K562 (cell line): ENCODE data around the gene STAT6. TPM values are rescaled to one million over a fixed set of nuclear protein-coding genes. Genes with fewer than 3 reads are reported as not detected.

Experiments
- KDM5B ChIP-seq: fragments of 200-600 bp; sonication (generic); IDR thresholded peaks from 2 replicates; pipeline ENCODE4 v1.6.1; 2012; ENCODE audit warnings: low read depth, mild to moderate bottlenecking, moderate library complexity, low read length, control low read depth, inconsistent platforms; ENCODE audit not compliant: insufficient replicate concordance
- MAFG ChIP-seq: fragments of 450-650 bp; conservative IDR thresholded peaks from 2 replicates; pipeline ENCODE4 v1.6.1; 2016; ENCODE audit warnings: missing genetic modification characterization, missing compliant biosample characterization
- NR2C2 ChIP-seq, 2 experiments: fragments of 200-800 bp in 1 of 2; sonication (Bioruptor generic) in 1 of 2; sonication (generic) in 1 of 2; formaldehyde crosslinking in 1 of 2; IDR thresholded peaks; 2 replicates each; pipeline versions ENCODE4 v1.6.1 to v1.8.0; 2016 to 2022; ENCODE audit warnings: mild to moderate bottlenecking in 1 of 2, missing compliant biosample characterization in 1 of 2, missing genetic modification characterization in 1 of 2, missing genetic modification reagents in 1 of 2
- PRDM10 ChIP-seq: fragments of 450-650 bp; IDR thresholded peaks from 2 replicates; pipeline ENCODE4 v1.6.1; 2018; ENCODE audit not compliant: partially characterized antibody
- polyA plus RNA-seq, 8 experiments: library from polyadenylated mRNA; depleted of rRNA in 4 of 8; stranded (reverse) in 5 of 8; unstranded in 3 of 8; fragments of >200 nt; fragmentation: Nextera tagmentation in 2 of 8; fragmentation: Illumina TruSeq in 1 of 8; extraction: Ambion mirVana in 2 of 8; extraction: Trizol in 1 of 8; gene quantifications; 2 replicates each; pipeline versions ENCODE4 v1.2.1 to v1.2.3, GENCODE V29; 2011 to 2014; ENCODE audit warnings: inconsistent platforms in 1 of 8, missing spikeins in 1 of 8
- total RNA-seq, 7 experiments: library from RNA; depleted of rRNA in 6 of 7; stranded (reverse); fragments of >200 nt in 6 of 7; fragmentation: Illumina TruSeq in 2 of 7; extraction: Trizol in 2 of 7; gene quantifications; 2 replicates each; pipeline versions ENCODE4 v1.2.1 to v1.2.3, GENCODE V29; 2011 to 2021; ENCODE audit warnings: low replicate concordance in 1 of 7
- TF ChIP-seq, protein P1 (sequence below), 2 experiments: fragments of 450-650 bp; IDR thresholded peaks; 2 replicates each; pipeline ENCODE4 v1.6.1; 2018; ENCODE audit warnings: mild to moderate bottlenecking in 2 of 2, low read depth in 1 of 2; ENCODE audit not compliant: partially characterized antibody in 2 of 2
- TF ChIP-seq, protein P2 (sequence below): fragments of 200-800 bp; sonication (Bioruptor generic); IDR thresholded peaks from 2 replicates; pipeline ENCODE4 v1.6.1; 2017; ENCODE audit warnings: missing genetic modification characterization, missing compliant biosample characterization

STAT6 gene
- total and polyA plus RNA-seq, 9 of the 15 experiments (the other 6 are each of a cell fraction or from before 2014, with no cell fraction given), result 2.4 to 49.5 (median 26.5) TPM

- TF ChIP-seq, protein P1, sequence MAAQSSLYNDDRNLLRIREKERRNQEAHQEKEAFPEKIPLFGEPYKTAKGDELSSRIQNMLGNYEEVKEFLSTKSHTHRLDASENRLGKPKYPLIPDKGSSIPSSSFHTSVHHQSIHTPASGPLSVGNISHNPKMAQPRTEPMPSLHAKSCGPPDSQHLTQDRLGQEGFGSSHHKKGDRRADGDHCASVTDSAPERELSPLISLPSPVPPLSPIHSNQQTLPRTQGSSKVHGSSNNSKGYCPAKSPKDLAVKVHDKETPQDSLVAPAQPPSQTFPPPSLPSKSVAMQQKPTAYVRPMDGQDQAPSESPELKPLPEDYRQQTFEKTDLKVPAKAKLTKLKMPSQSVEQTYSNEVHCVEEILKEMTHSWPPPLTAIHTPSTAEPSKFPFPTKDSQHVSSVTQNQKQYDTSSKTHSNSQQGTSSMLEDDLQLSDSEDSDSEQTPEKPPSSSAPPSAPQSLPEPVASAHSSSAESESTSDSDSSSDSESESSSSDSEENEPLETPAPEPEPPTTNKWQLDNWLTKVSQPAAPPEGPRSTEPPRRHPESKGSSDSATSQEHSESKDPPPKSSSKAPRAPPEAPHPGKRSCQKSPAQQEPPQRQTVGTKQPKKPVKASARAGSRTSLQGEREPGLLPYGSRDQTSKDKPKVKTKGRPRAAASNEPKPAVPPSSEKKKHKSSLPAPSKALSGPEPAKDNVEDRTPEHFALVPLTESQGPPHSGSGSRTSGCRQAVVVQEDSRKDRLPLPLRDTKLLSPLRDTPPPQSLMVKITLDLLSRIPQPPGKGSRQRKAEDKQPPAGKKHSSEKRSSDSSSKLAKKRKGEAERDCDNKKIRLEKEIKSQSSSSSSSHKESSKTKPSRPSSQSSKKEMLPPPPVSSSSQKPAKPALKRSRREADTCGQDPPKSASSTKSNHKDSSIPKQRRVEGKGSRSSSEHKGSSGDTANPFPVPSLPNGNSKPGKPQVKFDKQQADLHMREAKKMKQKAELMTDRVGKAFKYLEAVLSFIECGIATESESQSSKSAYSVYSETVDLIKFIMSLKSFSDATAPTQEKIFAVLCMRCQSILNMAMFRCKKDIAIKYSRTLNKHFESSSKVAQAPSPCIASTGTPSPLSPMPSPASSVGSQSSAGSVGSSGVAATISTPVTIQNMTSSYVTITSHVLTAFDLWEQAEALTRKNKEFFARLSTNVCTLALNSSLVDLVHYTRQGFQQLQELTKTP (IDR thresholded peaks at IDR 0.05; ENCODE audit: low read depth in 1 of 2, partially characterized antibody in 2 of 2), result no peak
- TF ChIP-seq NR2C2 (CRISPR knock-in tag; IDR thresholded peaks at IDR 0.05), result no peak
- peak; percentile 77 for TF ChIP-seq NR2C2 (tag; IDR thresholded peaks at IDR 0.05)
- TF ChIP-seq, protein P2, sequence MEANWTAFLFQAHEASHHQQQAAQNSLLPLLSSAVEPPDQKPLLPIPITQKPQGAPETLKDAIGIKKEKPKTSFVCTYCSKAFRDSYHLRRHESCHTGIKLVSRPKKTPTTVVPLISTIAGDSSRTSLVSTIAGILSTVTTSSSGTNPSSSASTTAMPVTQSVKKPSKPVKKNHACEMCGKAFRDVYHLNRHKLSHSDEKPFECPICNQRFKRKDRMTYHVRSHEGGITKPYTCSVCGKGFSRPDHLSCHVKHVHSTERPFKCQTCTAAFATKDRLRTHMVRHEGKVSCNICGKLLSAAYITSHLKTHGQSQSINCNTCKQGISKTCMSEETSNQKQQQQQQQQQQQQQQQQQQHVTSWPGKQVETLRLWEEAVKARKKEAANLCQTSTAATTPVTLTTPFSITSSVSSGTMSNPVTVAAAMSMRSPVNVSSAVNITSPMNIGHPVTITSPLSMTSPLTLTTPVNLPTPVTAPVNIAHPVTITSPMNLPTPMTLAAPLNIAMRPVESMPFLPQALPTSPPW (CRISPR knock-in tag), result peak; percentile 80
- peak; percentile 10 for TF ChIP-seq PRDM10
- TF ChIP-seq MAFG, result peak; percentile 55
- TF ChIP-seq KDM5B, result no peak
These were observed 27.5 kb upstream of the STAT6 start (continued) for GRCh38 chr12:57138526-57139272.
